K562 (cell line): ENCODE data around the gene FAM167B. TPM values are rescaled to one million over a fixed set of nuclear protein-coding genes. Genes with fewer than 3 reads are reported as not detected.

Source experiments
- CBX5 ChIP-seq: IDR thresholded peaks from 2 replicates; pipeline ENCODE4 v1.6.1; 2014; ENCODE audit warnings: low read depth, borderline replicate concordance
- FOXJ2 ChIP-seq: fragments of 200-800 bp; sonication (Bioruptor generic); IDR thresholded peaks from 2 replicates; pipeline ENCODE4 v1.6.1; 2016; ENCODE audit warnings: missing genetic modification characterization, missing compliant biosample characterization
- GABPA ChIP-seq: fragments of 200-800 bp; sonication (Bioruptor generic); conservative IDR thresholded peaks from 2 replicates; pipeline ENCODE4 v1.6.1; 2016; ENCODE audit warnings: low read depth, missing genetic modification characterization, missing compliant biosample characterization
- HDAC1 ChIP-seq, 2 experiments: fragments of 450-650 bp; IDR thresholded peaks; 2 replicates each; pipeline ENCODE4 v1.6.1; 2016 to 2017; ENCODE audit warnings: inconsistent platforms in 1 of 2, mild to moderate bottlenecking in 1 of 2, moderate library complexity in 1 of 2
- HDAC2 ChIP-seq: fragments of 450-650 bp; IDR thresholded peaks from 2 replicates; pipeline ENCODE4 v1.6.1; 2016; ENCODE audit warnings: mild to moderate bottlenecking
- KDM2B ChIP-seq: fragments of 250-450 bp; sonication (Bioruptor Pico); IDR thresholded peaks from 2 replicates; pipeline ENCODE4 v1.8.0; 2021; ENCODE audit warnings: mild to moderate bottlenecking, moderate library complexity
- NCOR1 ChIP-seq: fragments of 450-650 bp; IDR thresholded peaks from 2 replicates; pipeline ENCODE4 v1.6.1; 2016; ENCODE audit warnings: mild to moderate bottlenecking, moderate library complexity
- NFIC ChIP-seq: fragments of 450-650 bp; IDR thresholded peaks from 2 replicates; pipeline ENCODE4 v1.6.1; 2017; ENCODE audit warnings: mild to moderate bottlenecking, inconsistent platforms
- NR2C1 ChIP-seq, 2 experiments: fragments of 450-650 bp; IDR thresholded peaks; 2 replicates each; pipeline ENCODE4 v1.6.1; 2017; ENCODE audit warnings: mild to moderate bottlenecking in 2 of 2, antibody characterized with exemption in 1 of 2, inconsistent platforms in 1 of 2, missing compliant biosample characterization in 1 of 2, missing genetic modification characterization in 1 of 2
- PTTG1 ChIP-seq: fragments of 450-650 bp; IDR thresholded peaks from 2 replicates; pipeline ENCODE4 v1.6.1; 2016; ENCODE audit warnings: low read depth, mild to moderate bottlenecking, missing genetic modification characterization, missing compliant biosample characterization
- RBM15 ChIP-seq: fragments of 200-400 bp; formaldehyde crosslinking; IDR thresholded peaks from 2 replicates; pipeline ENCODE4 v1.6.1; 2018; ENCODE audit warnings: mild to moderate bottlenecking, low read length, moderate library complexity; ENCODE audit not compliant: insufficient read depth
- RFX5 ChIP-seq: IDR thresholded peaks from 2 replicates; pipeline ENCODE4 v1.6.1; 2011; ENCODE audit warnings: low read depth, mild to moderate bottlenecking, improper control_type of control experiment, low read length
- RNF219 ChIP-seq: fragments of 250-450 bp; sonication (Bioruptor Pico); IDR thresholded peaks from 2 replicates; pipeline ENCODE4 v1.5.0; 2022; ENCODE audit warnings: mild to moderate bottlenecking
- SAFB ChIP-seq: fragments of 200-400 bp; formaldehyde crosslinking; IDR thresholded peaks from 2 replicates; pipeline ENCODE4 v1.6.1; 2017; ENCODE audit warnings: low read depth, low read length, borderline replicate concordance
- SIX5 ChIP-seq, 2 experiments: IDR thresholded peaks; 2 replicates each; pipeline ENCODE4 v1.6.1; 2011; ENCODE audit warnings: low read length in 2 of 2, borderline replicate concordance in 1 of 2, low read depth in 1 of 2, mild to moderate bottlenecking in 1 of 2, moderate library complexity in 1 of 2; ENCODE audit not compliant: insufficient read depth in 1 of 2
- SMAD3 ChIP-seq: fragments of 450-650 bp; formaldehyde crosslinking; conservative IDR thresholded peaks from 2 replicates; pipeline ENCODE4 v1.4.0; 2020; ENCODE audit warnings: mild to moderate bottlenecking
- SREBF1 ChIP-seq: fragments of 150-350 bp; IDR thresholded peaks from 2 replicates; pipeline ENCODE4 v1.6.1; 2014; ENCODE audit warnings: antibody characterized with exemption, low read depth, low read length, borderline replicate concordance
- THRB ChIP-seq: fragments of 450-650 bp; formaldehyde crosslinking; conservative IDR thresholded peaks from 2 replicates; pipeline ENCODE4 v1.4.0; 2022; ENCODE audit warnings: mild to moderate bottlenecking, missing genetic modification characterization
- USF1 ChIP-seq: sonication (generic); formaldehyde crosslinking; IDR thresholded peaks from 2 replicates; pipeline ENCODE4 v1.9.0; 2022; ENCODE audit warnings: mild to moderate bottlenecking, missing genetic modification reagents
- ZBTB43 ChIP-seq: sonication (generic); formaldehyde crosslinking; IDR thresholded peaks from 2 replicates; pipeline ENCODE4 v1.8.0; 2023; ENCODE audit warnings: mild to moderate bottlenecking, missing genetic modification reagents
- ZNF274 ChIP-seq: IDR thresholded peaks from 2 replicates; pipeline ENCODE4 v1.6.1; 2011; ENCODE audit warnings: low read depth, mild to moderate bottlenecking, low read length, moderate library complexity, borderline replicate concordance
- ZNF431 ChIP-seq: sonication (generic); formaldehyde crosslinking; IDR thresholded peaks from 2 replicates; pipeline ENCODE4 v1.8.0; 2022; ENCODE audit warnings: mild to moderate bottlenecking, missing genetic modification reagents
- ZNF586 ChIP-seq: fragments of 450-650 bp; formaldehyde crosslinking; conservative IDR thresholded peaks from 2 replicates; pipeline ENCODE4 v1.4.0; 2020; ENCODE audit warnings: mild to moderate bottlenecking, moderate library complexity
- polyA plus RNA-seq, 8 experiments: library from polyadenylated mRNA; depleted of rRNA in 4 of 8; stranded (reverse) in 5 of 8; unstranded in 3 of 8; fragments of >200 nt; fragmentation: Nextera tagmentation in 2 of 8; fragmentation: Illumina TruSeq in 1 of 8; extraction: Ambion mirVana in 2 of 8; extraction: Trizol in 1 of 8; gene quantifications; 2 replicates each; pipeline versions ENCODE4 v1.2.1 to v1.2.3, GENCODE V29; 2011 to 2014; ENCODE audit warnings: inconsistent platforms in 1 of 8, missing spikeins in 1 of 8
- total RNA-seq, 7 experiments: library from RNA; depleted of rRNA in 6 of 7; stranded (reverse); fragments of >200 nt in 6 of 7; fragmentation: Illumina TruSeq in 2 of 7; extraction: Trizol in 2 of 7; gene quantifications; 2 replicates each; pipeline versions ENCODE4 v1.2.1 to v1.2.3, GENCODE V29; 2011 to 2021; ENCODE audit warnings: low replicate concordance in 1 of 7

FAM167B gene
- total and polyA plus RNA-seq, 9 of the 15 experiments (the other 6 are each of a cell fraction or from before 2014, with no cell fraction given) = not detected

- TF ChIP-seq SIX5 (IDR thresholded peaks at IDR 0.05; ENCODE audit: borderline replicate concordance in 1 of 2, insufficient read depth in 1 of 2, low read depth in 1 of 2, low read length in 2 of 2) (no peak), NCOR1 (no peak), KDM2B (CRISPR knock-in tag) (no peak), ZNF586 (no peak), RBM15 (no peak), HDAC2 (peak; percentile 89; the same call in 1 of the 2 replicates), ZBTB43 (peak; percentile 70; the same call in 1 of the 2 replicates), SREBF1 (no peak), RNF219 (CRISPR knock-in tag) (no peak), RFX5 (no peak), NFIC (no peak; the same call in 1 of the 2 replicates), USF1 (CRISPR knock-in tag) (no peak), SMAD3 (CRISPR knock-in tag) (no peak), HDAC1 (IDR thresholded peaks at IDR 0.05) (peak; percentile 73 to 96; a peak in 3 of 4 replicates), ZNF431 (CRISPR knock-in tag) (no peak), CBX5 (no peak), GABPA (tag) (peak; percentile 99), SAFB (no peak), NR2C1 (IDR thresholded peaks at IDR 0.05) (peak; percentile 98), NR2C1 (tag; IDR thresholded peaks at IDR 0.05) (peak; percentile 98), ZNF274 (no peak), FOXJ2 (tag) (peak; percentile 46; the same call in 1 of the 2 replicates), THRB (0 out of 2 replicates have a peak, but pooled peaks have one; percentile 13), PTTG1 (no peak)
Measured at GRCh38 chr1:32221980-32222755, 24.9 kb upstream of the FAM167B start, which contains the start of the genes EIF3I and TMEM234 (continued).
